DOHH2 (cell line): ENCODE measurements around the gene HLTF.

ENCODE experiments used
- CTCF ChIP-seq: fragments of 200-600 bp; sonication (generic); IDR thresholded peaks from one replicate; pipeline ENCODE4 v1.5.1; 2014; ENCODE audit warnings: antibody characterized with exemption, mild to moderate bottlenecking, low read depth, low read length; ENCODE audit not compliant: poor library complexity, severe bottlenecking
- EZH2phosphoT487 ChIP-seq: fragments of 200-600 bp; sonication (generic); IDR thresholded peaks from 2 replicates; pipeline ENCODE4 v1.6.1; 2017; ENCODE audit warnings: borderline replicate concordance, mild to moderate bottlenecking, antibody characterized with exemption, low read length, moderate library complexity, mixed read lengths

- TF ChIP-seq CTCF (no peak), EZH2phosphoT487 (no peak)
Observed at GRCh38 chr3:149080699-149081091, 5.6 kb downstream of the HLTF start.
